Central memory CD4-positive, alpha-beta T cell (primary cell): ENCODE data around the gene RIC3.
"Not testable (repeated sequence)": the region's sequence is repeated elsewhere in the genome, so short reads cannot be mapped to it uniquely, and the experiment has no call there.

ENCODE experiments used
- DNase-seq: peaks from one replicate; pipeline ENCODE4 v3.0.0; 2022

Gene RIC3

DNA sequence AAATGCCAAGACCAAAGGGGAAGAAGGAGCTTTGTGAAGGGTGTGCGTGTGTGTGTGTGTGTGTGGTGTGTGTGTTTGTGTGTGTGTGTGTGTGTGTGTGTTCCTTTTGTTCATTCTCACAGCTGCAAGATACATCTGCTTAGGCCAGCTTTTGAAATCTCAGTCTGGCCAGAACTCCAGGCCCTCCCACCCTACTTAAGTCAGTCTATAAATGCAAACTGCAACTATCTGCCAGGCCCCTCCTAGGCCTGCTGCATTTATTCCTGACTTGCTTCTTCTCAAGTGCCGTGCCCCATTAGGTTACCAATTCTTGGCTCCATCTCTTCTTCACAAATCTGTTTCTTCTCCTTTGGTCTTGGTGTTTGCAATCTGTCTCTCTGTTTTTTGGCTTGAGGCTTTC is 21.6 kb upstream of the RIC3 start:
- DNase-seq, result no peak

DNA sequence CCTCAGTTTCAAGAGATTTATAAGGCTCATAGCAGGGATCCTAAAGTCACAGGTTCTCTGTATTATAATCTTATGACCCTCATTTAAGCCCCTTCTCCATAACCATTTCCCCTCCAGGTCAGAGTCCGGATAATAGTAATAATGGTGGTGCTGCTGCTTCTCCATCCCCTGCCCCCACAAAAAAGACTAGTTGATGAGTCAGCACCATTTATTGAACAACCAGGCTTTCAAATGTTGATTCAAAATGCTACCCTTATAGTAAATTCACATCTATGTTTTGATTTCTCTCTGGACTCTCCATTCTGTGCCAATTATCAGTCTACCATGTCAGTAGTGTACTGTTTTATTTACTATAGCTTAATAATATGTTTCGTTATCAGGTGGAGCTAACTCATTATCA is 17.6 kb upstream of the RIC3 start:
- no peak for DNase-seq

DNA sequence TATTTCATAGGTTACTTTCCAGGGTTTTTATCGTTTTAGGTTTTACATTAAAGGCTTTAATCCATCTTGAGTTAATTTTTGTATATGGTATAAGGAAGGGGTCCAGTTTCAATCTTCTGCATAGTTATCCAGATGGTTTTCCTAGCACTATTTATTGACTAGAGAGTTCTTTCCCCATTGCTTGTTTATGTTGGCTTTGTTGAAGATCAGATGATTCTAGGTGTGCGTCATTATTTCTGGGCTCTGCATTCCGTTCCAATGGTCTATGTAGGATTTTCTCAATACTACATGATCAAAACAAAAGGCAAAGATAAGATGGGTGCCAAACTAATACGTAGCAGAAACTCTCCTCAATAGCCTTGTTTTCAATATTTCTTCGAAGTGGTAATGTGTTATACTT is 14.3 kb upstream of the RIC3 start:
- DNase-seq, result no peak

DNA sequence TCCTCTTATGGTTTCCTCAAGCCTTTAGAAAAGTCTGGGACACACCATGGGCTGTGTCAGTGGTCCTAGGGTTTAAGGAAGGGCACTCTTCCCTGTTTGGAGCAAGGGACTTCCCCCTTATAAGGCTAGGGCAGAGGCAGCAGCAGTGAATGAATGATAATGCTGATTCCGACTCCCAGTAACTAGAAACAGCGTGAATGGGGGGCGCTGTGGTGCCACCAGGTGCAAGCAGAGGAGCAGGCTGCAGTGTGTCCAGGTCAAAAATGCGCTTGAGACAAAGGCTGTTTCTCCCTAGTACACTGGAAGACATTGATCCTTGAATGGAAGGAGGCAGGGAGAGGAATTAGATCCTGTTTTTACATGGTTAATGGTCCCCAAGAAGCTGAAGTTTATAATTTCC is 11.6 kb upstream of the RIC3 start:
- no peak for DNase-seq

DNA sequence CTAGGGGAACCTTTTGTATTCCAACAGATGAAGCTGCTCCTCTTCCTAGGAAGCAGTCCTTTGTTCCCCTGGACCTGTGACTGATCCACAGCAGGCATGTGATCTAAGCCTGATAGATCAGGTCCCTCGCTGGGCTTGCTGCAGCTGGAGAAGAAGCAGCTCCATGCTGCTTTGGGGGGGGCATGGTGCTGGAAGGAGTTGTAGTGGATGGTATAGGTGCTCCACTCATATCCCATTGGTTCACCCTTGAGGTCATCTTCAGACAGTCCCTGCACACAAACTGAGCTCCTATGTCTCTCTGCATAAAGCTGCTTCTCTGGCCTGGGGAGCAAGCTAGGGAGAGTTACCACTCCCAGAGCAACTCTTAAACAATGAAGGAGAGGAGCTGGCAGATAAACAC is 9.5 kb upstream of the RIC3 start:
- no peak for DNase-seq

DNA sequence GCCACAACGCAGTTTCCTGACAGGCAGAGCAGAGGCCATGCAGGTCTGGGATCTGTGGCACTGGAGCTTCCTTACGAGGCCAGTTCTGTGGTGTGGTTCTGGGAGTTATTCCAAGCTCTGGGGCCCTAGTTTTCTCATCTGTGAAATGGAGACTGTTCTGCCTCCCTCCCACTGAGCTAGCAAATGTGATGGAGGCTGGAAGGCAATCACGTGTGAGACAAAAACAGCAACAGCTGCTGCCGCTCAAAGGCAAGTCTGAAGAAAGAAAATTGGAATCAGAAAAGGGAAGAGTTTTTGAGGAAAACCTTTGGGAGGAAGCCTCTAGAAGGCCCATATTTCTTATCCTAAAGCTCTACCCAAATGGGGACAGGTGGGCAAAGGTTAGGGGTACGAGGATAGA is 8.3 kb upstream of the RIC3 start:
- DNase-seq, result no peak

DNA sequence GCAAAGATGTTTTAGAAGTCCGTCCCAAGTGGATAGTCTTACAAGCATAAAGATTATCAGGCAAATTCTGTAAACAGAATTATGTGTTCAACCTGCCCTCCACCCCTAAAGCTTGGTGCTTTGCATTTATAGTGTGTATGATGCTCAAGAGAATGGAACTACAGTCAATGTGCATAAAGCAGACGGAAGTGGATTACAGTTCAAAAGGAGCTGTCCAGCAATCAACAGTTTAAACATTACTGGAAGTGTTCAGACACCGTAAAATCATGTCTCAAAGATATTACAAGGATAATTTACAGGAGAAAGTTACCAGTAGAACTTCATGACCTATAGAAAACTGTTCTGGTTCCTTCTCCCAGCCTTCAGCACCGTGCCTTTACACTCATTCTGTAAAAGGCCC is 1.0 kb downstream of the RIC3 start:
- no peak for DNase-seq

DNA sequence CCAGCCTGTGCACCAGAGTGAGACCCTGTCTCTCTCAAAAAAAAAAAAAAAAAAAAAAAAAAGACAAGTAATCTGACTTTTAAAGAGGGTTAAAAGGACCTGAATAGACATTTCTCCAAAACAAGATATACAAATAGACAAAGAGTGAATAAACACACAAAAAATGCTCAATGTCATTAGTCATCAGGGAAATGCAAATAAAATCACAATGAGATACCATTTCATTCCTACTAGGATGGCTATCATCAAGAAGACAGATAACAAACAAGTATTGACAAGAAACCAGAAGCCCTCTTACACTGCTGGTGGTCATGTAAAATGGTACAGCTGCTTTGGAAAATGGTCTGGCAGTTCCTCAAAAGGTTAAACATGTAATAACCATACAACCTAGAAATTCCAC is 4.1 kb downstream of the RIC3 start:
- DNase-seq, result no peak

DNA sequence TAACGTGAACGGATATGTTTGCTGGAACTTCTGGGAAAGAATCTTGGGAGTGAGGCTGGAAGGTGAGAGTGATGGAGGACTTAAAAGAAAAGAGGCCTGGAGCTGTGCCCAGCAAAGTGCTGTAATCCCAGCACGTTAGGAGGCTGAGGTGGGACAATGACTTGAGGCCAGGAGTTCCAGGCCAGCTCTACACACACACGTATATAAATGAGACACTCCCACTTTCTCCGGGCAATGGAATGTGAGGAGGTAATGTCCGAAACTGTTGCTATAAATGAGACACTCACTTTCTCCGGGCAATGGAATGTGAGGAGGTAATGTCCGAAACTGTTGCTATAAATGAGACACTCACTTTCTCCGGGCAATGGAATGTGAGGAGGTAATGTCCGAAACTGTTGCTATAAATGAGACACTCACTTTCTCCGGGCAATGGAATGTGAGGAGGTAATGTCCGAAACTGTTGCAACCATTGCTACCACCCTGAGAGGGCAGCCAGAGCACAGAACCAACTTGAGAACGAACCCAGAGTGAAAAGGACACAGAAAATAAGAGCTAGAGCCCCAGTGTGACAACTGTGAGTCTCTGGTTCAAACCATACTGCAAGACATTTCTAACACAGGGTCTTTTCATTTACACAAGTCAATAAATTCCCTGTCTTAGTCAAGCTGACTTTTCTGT is 7.1 kb downstream of the RIC3 start:
- not testable (repeated sequence) for DNase-seq

DNA sequence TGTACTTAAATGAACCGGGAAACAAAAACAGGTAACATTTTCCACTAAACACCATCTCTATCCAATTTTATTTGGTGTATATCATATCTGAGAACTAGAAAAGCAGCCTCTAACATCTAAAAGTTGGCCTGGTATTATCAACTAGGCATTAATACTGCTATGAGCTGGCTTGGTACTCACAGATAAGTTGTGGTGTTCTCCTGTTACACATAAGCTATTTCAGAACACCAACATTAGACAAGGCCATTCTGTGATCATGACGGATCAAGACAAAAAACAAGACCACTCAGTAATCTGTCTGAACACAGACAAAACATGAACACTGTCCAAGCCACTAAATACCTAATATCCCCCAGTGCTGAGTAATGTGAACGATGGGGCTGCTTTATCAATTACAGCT is 11.9 kb downstream of the RIC3 start:
- DNase-seq, result no peak

DNA sequence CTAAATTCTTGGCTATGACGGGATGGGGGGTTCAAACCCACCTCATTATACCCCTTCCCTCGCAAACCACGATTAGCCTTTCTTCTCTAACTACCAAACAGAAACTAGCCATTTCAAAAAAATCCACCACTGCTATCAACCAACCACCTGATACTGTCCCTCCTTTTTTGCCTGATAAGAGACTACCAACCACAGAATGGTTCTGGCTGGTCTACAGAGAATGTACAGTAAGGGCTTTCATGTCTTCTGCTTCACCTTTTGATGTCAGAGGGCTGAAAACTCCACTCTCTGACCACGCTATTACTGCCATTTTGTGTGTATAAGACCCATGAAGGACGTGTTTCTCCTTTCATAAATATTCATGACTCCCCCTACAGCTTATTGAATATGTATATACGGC is 19.1 kb downstream of the RIC3 start:
- DNase-seq, result no peak

DNA sequence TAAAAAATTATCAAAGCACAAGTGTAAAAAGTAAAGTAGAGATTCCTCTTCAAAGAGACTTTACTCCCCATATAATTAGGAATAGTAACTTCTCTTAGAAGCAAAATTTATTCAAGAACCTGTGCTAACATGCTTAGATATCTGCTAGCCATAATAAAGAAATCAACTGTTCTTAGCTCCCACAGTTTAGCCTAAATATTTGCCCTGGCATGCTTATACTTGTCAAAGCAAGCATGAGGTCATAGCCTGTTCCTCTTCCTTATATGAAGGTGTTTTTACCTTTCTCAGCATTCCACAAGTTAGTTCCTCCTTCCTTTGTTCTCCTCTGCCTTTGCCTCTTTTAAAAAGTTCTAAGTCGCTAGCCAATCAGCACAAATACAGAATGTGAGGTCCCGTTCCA is 30.3 kb downstream of the RIC3 start:
- DNase-seq, result no peak

DNA sequence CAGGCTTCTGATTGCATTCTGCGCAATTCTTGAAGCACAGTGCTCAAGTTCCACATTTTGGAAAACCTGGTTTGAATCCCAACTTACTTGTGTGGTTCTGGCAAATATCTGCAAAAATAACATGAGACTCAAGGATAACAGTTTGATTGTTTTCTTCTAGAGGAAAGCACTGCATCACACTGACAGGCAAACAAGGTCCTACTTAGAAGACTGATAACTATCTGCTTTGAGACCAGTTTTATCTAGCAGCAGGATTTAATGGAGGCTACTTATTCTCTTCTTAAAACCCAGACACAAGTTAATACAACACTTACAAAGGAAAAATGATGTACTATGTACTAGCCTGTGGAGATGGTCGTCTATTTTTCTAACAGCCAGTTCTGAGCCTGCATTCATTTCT is 41.4 kb downstream of the RIC3 start:
- no peak for DNase-seq

DNA sequence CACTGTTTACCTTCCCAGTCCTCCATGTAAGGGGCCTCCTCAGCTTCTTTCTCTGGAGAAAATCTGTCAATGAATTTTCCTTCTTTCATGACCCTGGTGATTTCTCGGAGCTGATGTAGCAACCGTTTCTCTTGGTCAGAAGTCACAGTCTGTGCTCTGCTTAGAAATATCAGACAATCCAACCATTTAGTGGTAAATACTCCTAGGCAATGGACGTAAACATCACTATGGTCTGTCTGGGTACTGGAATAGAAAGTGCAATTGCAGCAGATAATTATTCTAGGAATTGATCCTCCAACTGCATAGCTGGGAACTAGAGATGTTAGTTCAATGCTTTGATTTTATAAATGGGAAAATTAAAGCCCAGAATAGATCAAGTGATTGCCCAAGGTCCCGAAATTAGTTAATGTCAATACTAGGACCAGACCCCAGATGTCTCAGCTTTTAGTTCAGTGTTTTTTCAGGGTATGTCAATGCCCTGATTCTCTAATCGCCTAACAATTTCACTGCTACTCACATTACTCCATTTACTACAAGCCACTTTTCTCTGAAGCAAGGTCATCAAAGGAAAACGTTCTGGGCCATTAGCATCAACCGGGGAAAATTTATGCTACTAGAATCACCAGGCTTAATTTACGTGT is 42.1 kb downstream of the RIC3 start:
- no peak for DNase-seq

DNA sequence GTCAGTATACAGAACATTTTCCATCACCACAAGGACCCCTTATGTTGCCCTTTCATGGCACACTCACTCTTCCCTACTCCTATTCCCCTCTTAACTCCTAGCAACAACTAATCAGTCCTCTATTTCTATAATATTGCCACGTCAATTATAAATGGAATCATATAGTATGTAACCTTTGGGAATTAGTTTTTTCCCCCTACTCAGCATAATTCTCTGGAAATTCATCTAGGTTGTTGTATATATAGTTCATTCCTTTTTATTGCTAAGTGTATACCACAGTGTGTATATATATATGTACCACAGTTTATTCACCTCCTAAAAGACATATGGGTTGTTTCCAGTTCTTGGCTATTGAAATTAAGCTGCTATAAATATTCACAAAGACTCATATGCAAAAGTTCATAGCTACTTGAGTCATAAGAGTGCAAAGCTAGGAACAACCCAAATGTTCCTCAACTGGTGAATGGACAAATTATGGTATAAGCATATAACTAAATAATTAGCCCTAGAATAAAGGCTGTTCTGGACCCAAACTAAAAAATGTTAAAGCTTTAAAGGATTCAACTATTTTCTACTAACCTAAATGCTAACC is 46.6 kb downstream of the RIC3 start:
- no peak for DNase-seq

DNA sequence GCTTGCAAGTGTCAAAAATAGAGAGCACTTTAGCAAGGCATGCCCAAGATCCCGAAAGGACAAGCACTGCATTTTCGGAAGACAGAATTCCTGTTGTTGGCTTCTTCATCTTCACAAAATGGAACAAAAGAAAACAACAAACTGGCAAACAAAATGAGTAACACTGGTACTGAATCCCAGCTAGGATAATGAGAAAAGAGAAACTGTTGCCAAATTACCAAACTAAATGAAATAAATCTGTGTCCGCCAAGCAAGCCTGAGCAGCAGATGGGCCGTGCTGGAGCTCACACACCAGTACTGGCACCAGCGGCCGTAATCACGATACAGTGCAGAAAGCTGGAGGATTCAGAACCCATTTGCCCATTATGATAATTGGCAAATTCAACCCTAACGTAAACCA is 57.2 kb downstream of the RIC3 start:
- DNase-seq, result no peak

DNA sequence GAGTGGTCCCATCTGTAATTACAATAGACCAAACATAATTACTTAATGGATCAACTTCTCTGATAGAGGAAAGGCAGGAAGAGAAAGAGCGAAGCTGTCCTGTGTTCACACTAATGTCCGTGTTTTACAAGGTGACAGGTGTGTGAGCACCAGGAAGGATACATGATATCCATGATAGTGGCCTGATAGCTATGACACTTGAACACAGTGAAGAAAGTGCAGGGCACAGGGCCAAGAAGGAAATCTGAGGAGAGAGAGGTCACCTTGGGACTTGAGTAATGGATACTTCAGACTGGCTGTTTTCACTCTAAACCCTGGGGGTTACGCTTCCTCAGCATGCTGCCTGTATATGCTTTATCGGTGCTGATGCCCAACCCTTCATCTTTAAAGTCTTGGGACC is 58.4 kb downstream of the RIC3 start:
- DNase-seq, result no peak

DNA sequence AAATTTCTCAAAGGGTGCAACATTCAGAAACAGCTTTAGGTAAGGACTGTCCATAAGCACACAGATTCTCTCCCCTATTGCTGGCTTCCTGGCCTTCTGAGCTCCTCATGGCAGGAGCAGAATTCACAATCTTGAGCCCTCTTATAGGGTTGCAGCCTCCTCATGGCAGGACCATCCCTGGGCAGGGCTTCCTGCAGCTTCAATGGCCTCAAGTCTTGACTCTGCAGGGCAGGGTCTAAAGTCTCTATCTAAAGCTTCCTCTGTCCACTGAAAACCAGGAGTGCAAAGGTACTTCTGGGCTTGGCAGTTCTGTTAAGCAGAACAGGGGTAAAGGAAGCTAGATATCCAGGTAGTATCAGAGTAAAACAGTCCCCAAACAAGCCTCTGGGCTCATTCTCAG is 59.1 kb downstream of the RIC3 start:
- DNase-seq, result no peak

DNA sequence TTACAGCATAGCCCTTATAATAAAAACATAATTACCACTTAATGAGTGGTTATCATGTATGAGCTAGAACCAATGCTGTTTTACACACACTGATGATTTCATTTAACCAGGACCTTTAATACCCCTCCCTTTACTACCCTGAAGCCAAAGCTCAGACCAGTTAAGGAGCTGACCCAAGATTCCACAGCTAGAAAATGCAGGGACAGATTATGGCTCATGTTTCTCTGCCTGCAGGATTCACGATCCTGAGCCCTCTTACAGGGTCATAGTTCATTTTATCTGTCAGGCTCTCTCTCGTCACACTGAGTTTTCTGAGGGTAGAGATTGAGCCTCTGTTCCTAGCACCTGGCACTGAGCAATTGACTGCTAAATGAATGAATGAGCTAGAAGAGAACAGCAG is 60.4 kb downstream of the RIC3 start:
- no peak for DNase-seq

DNA sequence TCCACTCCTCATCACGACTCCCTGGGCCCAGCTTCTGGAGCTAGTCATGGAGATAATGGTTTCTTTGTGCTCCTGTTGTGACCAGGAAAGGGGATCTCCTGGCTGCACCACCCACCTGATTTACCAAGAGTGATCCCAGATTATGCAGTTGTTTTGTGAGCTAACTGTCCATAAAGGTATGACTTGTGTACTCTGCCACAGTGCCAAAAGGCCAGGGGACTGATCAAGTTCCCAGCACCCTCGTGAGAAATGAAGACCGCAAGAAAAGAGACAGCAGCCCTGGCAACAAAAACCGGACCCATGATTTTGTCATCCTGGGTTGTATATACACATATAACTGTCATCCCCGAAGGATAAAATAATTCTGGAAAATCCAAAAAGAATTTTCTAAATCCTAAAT is 61.2 kb downstream of the RIC3 start:
- DNase-seq, result no peak

DNA sequence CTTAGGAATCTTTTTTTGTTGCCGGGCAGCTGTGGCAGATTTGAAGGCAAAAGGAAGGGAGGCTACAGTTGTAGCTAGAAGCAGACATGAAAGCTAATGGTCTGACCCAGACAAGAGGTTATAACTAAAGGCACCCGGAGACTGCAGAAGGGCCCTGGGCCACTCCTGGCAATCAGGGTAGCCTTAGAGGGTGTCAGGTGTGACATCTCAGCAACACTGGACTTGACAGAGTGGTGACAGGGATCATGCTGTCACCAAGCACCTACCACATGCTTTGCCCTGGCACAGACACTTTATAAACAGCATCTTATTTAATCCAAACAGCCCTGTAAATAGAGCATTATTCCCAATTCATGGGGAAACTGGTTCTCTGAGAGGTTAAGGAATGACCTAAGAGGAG is 62.1 kb downstream of the RIC3 start:
- DNase-seq, result no peak

DNA sequence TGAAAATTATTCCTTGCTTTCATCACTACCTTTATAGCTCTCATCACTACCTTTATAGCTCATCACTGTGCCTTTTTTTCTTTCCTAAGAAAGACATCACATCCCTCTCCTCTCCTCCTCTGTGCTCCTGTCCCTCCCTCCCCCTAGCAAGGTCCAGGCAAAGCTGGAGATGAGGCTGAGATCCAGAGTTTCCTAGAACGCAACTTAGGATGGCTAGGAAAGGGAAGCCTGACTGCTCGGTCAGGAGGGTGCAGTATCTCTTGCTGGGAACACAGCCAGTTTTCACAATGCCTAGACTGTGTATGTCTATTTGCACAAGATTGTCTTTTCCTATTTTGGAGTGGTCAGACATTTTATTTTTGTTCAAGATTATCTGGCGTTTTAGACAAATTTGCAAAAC is 63.2 kb downstream of the RIC3 start:
- no peak for DNase-seq

DNA sequence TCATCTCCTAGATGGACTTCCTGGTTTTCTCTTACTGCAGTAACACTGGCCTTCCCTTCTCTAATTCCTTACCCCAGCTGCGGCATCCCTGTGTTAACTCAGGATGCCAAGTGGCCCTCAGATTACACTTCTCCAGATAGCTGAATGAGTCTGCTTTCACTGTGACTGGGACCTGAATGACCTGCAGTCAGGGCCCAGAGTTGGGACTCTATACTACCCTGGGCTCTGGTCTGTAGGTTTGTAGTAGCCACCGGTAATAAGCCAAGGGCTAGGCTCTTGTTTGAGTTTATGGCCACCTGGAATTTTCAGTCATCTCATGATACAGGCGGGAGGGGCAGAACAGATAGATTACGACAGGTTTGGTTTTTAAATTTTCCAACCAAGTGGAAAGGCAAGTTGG is 63.7 kb downstream of the RIC3 start:
- no peak for DNase-seq

DNA sequence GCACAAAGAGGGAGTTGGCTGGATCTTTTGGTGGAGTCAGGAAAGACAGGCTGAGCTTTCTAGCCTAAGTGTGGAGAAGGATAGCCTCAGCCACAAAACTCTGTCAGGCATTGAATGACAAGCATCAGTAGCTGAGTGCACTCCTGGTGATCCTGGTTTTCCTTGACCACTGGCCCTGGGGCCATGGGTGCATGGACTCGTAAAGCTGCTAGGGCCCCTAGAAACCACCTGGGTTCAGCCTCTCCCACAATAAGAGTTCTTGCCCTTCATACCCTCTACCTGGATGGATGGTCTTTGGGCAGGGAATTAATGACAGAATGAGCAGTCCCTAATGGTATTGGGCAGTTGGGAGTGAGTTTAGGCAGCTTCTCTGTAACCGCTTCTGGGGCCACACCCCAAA is 64.9 kb downstream of the RIC3 start:
- DNase-seq, result no peak

DNA sequence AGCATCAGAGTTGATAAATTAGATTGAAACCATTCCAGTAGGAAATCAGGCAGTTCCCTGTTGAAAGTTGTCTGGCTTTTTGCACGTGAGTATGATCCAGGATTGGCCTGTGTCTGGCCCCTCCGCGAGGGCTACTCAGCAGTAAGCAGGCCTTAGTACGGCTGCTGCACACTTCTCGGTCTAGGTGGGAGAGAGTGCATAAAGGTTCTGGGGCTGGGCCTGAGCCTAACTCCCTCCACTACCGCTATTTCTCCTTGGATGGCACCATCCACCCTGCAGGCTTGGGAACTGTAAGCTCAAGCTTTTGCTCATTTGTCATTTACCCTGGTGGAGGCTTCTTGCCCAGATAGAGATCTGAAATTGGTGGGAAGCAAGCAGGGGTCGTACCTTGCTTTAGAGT is 65.9 kb downstream of the RIC3 start:
- DNase-seq, result no peak
